ENCODE measurements around the gene SEMA3A. TPM values are rescaled to one million over a fixed set of nuclear protein-coding genes. Genes with fewer than 3 reads are reported as not detected.
A peak's percentile ranks its signal among the peaks of the same experiment; 100 is the strongest.

The SEMA3A gene
- total RNA-seq, 2 donors from 2014 or later = not detected

- H3K27me3 Mint-ChIP-seq = no peaks in the 10 kb centered on the region
- no peak overlapping the region for H3K27ac Mint-ChIP-seq
- H3K9me3 ChIP-seq (ENCODE audit: control insufficient read depth, low read length, poor library complexity, severe bottlenecking) = no peaks in the 10 kb centered on the region
- H3K36me3 Mint-ChIP-seq (ENCODE audit: low read depth) = no peaks in the 10 kb centered on the region
- ATAC-seq (no peak), DNase-seq (no peak)
- H3K4me1 Mint-ChIP-seq = no peaks in the 10 kb centered on the region
- H3K4me3 Mint-ChIP-seq = no peak overlapping the region
These were observed 224.5 kb downstream of the SEMA3A start for GRCh38 chr7:83970081-83970480.

- H3K27me3 Mint-ChIP-seq = no peaks in the 10 kb centered on the region
- ATAC-seq (no peak), DNase-seq (no peak)
- no peak overlapping the region for H3K27ac Mint-ChIP-seq
- H3K36me3 Mint-ChIP-seq (ENCODE audit: low read depth) = no peaks in the 10 kb centered on the region
- H3K4me1 Mint-ChIP-seq = no peaks in the 10 kb centered on the region
- no peak overlapping the region for H3K4me3 Mint-ChIP-seq
- no peaks in the 10 kb centered on the region for H3K9me3 ChIP-seq (ENCODE audit: control insufficient read depth, low read length, poor library complexity, severe bottlenecking)
These were observed 230.3 kb downstream of the SEMA3A start for GRCh38 chr7:83964318-83964717.

DNA sequence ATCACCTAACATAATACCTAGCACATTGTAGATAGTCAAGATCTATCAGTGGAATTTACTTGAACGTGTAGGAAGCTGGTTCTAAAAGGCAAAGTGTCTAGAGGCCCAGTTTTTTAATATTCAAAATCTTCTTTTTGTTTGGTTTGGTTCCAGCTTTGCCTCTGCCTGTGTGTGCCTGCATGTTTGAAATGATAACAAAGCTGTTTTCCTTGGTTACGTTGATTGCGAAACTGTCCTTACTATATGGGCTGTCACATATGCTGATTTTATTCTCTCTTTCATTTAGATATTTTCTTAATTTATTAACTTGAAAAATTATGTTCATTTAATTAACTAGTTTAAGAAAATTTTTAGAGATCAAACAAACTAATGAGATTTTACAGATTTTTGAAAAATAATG, 237.3 kb downstream of the SEMA3A start:
- H3K4me3 Mint-ChIP-seq = no peak overlapping the region
- ATAC-seq (no peak), DNase-seq (no peak)
- no peaks in the 10 kb centered on the region for H3K27me3 Mint-ChIP-seq
- H3K4me1 Mint-ChIP-seq = no peaks in the 10 kb centered on the region
- H3K36me3 Mint-ChIP-seq (ENCODE audit: low read depth) = no peaks in the 10 kb centered on the region
- H3K27ac Mint-ChIP-seq = no peak overlapping the region
- H3K9me3 ChIP-seq (ENCODE audit: control insufficient read depth, low read length, poor library complexity, severe bottlenecking) = no peaks in the 10 kb centered on the region

DNA sequence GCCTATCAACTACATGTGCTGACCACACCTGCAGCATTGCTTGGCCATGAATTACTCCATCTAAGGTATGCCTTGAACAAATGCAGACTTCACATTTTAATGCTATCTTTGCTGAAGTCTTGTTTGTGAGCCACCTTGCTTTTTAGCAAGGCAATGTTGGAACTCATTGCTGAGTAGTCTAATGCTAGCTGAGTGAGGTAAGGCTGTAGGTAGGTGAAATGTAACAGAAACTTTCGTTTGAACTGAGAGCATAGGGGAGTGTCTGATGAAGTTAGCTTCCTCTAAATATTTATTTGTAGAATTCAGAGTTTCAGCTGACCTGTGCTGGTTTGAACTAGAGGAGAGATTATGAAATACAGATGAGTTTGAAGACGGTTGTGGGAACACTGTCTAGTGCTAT, 238.5 kb downstream of the SEMA3A start:
- H3K4me3 Mint-ChIP-seq = no peak overlapping the region
- no peak overlapping the region for H3K27ac Mint-ChIP-seq
- no peaks in the 10 kb centered on the region for H3K36me3 Mint-ChIP-seq (ENCODE audit: low read depth)
- H3K27me3 Mint-ChIP-seq = no peaks in the 10 kb centered on the region
- ATAC-seq = no peak
- no peaks in the 10 kb centered on the region for H3K4me1 Mint-ChIP-seq
- no peaks in the 10 kb centered on the region for H3K9me3 ChIP-seq (ENCODE audit: control insufficient read depth, low read length, poor library complexity, severe bottlenecking)
- DNase-seq = no peak

DNA sequence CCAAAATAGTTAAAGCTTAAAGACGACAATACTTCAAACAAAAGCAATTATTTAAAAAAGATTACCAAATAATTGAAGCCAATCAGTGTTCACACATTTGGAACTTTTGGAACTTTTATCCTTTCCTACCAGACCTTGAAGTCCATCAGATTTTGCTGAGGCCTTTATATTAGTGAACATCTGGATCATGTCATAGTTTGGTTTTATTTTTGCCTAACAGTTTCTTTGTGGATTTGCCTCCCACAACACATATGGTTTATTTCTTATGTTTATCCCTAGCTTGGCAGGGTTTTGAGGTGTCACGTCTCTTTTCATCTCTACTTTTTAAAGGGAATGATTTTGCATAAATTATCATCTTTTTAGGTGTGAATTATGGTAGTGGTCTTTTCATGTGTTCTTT, 242.4 kb downstream of the SEMA3A start:
- H3K9me3 ChIP-seq (ENCODE audit: control insufficient read depth, low read length, poor library complexity, severe bottlenecking) = no peaks in the 10 kb centered on the region
- Mint-ChIP-seq H3K36me3 (ENCODE audit: low read depth) (no peaks in the 10 kb centered on the region), H3K27ac (no peak overlapping the region), H3K27me3 (no peaks in the 10 kb centered on the region), H3K4me3 (no peak overlapping the region), H3K4me1 (no peaks in the 10 kb centered on the region)
- no peak for ATAC-seq
- no peak for DNase-seq

GRCh38 chr7:83947260-83947659, 247.3 kb downstream of the SEMA3A start:
- DNase-seq = no peak
- H3K9me3 ChIP-seq (ENCODE audit: control insufficient read depth, low read length, poor library complexity, severe bottlenecking) = no peaks in the 10 kb centered on the region
- Mint-ChIP-seq H3K27ac (no peak overlapping the region), H3K4me1 (no peaks in the 10 kb centered on the region), H3K36me3 (ENCODE audit: low read depth) (no peaks in the 10 kb centered on the region), H3K27me3 (no peaks in the 10 kb centered on the region), H3K4me3 (no peak overlapping the region)
- no peak for ATAC-seq

DNA sequence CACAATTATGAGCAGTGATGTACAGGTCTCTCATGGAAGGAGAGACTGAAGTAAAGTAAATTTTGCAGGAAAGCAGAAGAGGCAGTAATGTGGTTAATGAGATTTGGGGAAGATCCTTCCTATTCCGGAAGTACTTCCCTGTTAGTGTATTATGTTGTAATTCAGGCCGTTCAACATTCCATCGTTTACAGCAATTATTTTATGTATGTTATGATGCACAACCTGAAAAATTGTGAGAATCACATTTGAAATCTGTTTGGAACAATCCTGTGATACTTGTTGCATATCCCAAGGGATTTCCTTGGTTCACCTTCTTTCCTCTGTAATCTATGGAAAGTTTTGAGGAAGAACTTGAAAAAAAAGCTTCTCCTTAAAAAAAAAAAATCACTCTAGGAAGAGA, 247.8 kb downstream of the SEMA3A start:
- Mint-ChIP-seq H3K27ac (no peak overlapping the region), H3K36me3 (ENCODE audit: low read depth) (no peaks in the 10 kb centered on the region), H3K27me3 (no peaks in the 10 kb centered on the region), H3K4me1 (no peaks in the 10 kb centered on the region), H3K4me3 (no peak overlapping the region)
- no peaks in the 10 kb centered on the region for H3K9me3 ChIP-seq (ENCODE audit: control insufficient read depth, low read length, poor library complexity, severe bottlenecking)
- ATAC-seq (no peak), DNase-seq (no peak)

DNA sequence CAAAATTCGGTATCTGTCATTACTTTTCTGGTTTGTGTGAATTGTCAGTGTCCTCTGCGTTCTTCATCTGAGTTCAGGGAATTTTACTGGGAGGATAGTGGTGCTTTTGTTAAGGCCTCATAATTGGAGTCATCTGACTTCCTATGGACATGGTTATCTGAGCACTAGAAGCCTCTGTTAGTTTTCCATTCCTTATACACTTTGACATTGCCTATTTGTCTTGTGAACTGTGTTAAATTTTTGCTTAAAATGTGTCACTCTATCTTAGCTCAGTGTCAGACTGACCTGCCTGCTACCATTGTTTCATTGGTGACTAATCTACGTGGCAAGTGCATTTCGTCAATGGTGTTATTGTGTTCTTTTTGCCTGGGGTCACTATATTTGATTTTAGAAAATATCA, 253.3 kb downstream of the SEMA3A start:
- Mint-ChIP-seq H3K27ac (no peak overlapping the region), H3K27me3 (no peaks in the 10 kb centered on the region), H3K4me3 (no peak overlapping the region), H3K36me3 (ENCODE audit: low read depth) (no peaks in the 10 kb centered on the region), H3K4me1 (no peaks in the 10 kb centered on the region)
- ATAC-seq (no peak), DNase-seq (no peak)
- H3K9me3 ChIP-seq (ENCODE audit: control insufficient read depth, low read length, poor library complexity, severe bottlenecking) = no peaks in the 10 kb centered on the region

DNA sequence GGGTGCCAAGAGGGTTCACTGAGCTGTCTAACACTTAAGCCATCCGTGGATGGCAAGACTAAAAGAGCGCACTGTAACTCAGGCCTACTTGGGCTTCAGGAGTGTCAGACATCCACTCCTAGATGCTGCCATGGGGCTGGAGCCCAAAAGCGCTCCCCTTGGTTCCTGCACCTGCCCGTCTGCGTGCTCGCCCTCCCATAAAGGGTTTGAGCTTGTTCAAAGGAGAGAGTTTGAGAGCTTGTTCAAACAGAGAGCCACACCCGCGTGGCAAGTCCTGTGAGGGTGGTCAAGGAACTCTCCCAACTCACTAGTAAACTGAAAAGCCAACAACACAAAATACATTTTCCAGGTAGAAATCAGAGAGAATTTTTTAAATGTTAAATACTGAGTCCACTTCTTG, 256.7 kb downstream of the SEMA3A start:
- Mint-ChIP-seq H3K4me3 (no peak overlapping the region), H3K27me3 (no peaks in the 10 kb centered on the region), H3K36me3 (ENCODE audit: low read depth) (no peaks in the 10 kb centered on the region), H3K27ac (no peak overlapping the region), H3K4me1 (no peaks in the 10 kb centered on the region)
- no peak for DNase-seq
- no peaks in the 10 kb centered on the region for H3K9me3 ChIP-seq (ENCODE audit: control insufficient read depth, low read length, poor library complexity, severe bottlenecking)
- ATAC-seq = no peak

DNA sequence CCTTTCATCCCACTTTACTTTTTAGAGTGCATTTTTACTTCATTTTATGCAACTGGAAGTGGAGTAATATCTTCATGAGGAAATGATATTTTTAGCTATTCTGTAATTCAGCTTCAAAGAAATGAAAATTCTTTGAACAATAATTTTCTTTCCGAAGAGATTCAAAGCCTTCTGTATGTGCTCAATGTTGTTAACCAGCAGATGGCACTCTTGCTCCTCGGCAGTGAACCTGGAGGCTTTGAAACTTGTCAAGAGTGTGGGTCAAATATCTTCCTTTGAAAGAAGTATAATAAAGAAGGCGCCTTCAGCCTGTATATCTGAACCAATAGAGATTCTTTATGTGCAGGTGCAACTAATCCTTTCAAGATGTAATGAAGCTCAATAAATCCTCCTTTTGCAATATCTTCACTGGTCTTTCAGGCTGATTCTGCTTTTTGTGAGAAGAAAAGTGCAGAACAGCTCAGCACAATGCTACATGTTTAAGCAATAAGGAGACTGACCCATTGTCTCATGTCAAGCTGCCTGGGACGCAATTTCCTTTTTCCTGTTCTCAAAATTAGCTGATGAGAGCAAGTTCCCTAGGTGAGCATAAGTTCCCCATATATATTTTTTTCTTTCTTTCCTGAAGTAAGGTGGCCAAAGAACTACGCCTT, 258.4 kb downstream of the SEMA3A start:
- Mint-ChIP-seq H3K27ac (no peak overlapping the region), H3K27me3 (no peaks in the 10 kb centered on the region), H3K36me3 (ENCODE audit: low read depth) (no peaks in the 10 kb centered on the region), H3K4me1 (no peaks in the 10 kb centered on the region), H3K4me3 (no peak overlapping the region)
- no peaks in the 10 kb centered on the region for H3K9me3 ChIP-seq (ENCODE audit: control insufficient read depth, low read length, poor library complexity, severe bottlenecking)
- ATAC-seq = peak; percentile 42
- peak in 1 of 3 donors; percentile 7 for DNase-seq

DNA sequence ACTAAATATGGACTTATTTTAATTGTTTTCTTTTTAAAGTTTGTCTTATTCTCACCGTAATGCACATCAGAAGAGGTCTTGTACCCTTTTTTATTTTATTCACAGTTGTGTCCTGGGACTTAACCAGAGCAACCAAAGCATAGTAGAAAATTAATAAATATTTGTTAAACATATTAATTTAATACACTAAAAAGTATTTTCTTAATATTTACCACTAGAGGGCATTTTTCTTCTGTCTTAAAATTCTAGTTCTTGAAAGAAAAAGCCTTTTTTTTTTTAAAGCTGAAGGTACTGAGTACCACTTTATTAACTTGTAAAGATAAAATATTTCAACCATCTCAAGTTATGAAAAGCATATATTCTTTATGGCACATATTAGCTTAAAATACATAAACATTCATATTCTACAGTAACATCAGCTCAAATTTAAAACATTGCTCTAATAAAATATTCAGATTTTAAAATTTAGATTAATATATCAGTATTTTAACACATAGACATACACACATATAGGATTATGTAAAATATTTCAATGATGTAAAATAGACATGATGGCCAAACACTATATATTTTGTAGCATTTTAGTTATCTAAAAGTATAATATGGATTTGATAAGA, 260.4 kb downstream of the SEMA3A start:
- no peaks in the 10 kb centered on the region for H3K27me3 Mint-ChIP-seq
- H3K27ac Mint-ChIP-seq = no peak overlapping the region
- ATAC-seq (no peak), DNase-seq (no peak)
- H3K36me3 Mint-ChIP-seq (ENCODE audit: low read depth) = no peaks in the 10 kb centered on the region
- no peak overlapping the region for H3K4me3 Mint-ChIP-seq
- H3K4me1 Mint-ChIP-seq = no peaks in the 10 kb centered on the region
- H3K9me3 ChIP-seq (ENCODE audit: control insufficient read depth, low read length, poor library complexity, severe bottlenecking) = no peaks in the 10 kb centered on the region

DNA sequence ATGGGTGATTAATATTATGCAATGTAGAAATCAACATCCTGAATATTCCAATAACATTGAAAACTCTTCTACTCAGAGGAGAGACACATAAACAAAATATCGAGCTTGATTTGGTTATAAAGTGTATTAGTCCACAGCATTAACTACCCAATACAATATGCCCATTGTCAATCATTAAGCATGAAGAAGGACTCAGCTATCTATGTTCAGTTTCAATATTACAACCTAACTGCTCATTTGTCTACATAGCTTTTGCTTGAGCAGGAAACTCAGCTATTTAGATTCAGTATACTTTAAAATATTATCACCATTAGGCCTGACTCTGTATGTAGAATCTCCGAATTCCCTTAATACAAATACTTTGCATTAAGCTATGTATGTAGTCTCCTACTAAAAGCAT, 262.6 kb downstream of the SEMA3A start:
- Mint-ChIP-seq H3K27me3 (no peaks in the 10 kb centered on the region), H3K27ac (no peak overlapping the region), H3K4me1 (no peaks in the 10 kb centered on the region), H3K36me3 (ENCODE audit: low read depth) (no peaks in the 10 kb centered on the region), H3K4me3 (no peak overlapping the region)
- no peaks in the 10 kb centered on the region for H3K9me3 ChIP-seq (ENCODE audit: control insufficient read depth, low read length, poor library complexity, severe bottlenecking)
- no peak for DNase-seq
- no peak for ATAC-seq

- Mint-ChIP-seq H3K4me3 (no peak overlapping the region), H3K4me1 (no peaks in the 10 kb centered on the region), H3K27me3 (no peaks in the 10 kb centered on the region), H3K27ac (no peak overlapping the region), H3K36me3 (ENCODE audit: low read depth) (no peaks in the 10 kb centered on the region)
- no peak for DNase-seq
- H3K9me3 ChIP-seq (ENCODE audit: control insufficient read depth, low read length, poor library complexity, severe bottlenecking) = no peaks in the 10 kb centered on the region
- no peak for ATAC-seq
These were observed 264.3 kb downstream of the SEMA3A start for GRCh38 chr7:83930262-83930661.

- H3K9me3 ChIP-seq (ENCODE audit: control insufficient read depth, low read length, poor library complexity, severe bottlenecking) = no peaks in the 10 kb centered on the region
- Mint-ChIP-seq H3K27ac (no peak overlapping the region), H3K36me3 (ENCODE audit: low read depth) (no peaks in the 10 kb centered on the region), H3K27me3 (no peaks in the 10 kb centered on the region), H3K4me3 (no peak overlapping the region), H3K4me1 (no peaks in the 10 kb centered on the region)
- no peak for ATAC-seq
- no peak for DNase-seq
These were observed 268.7 kb downstream of the SEMA3A start for GRCh38 chr7:83925860-83926259.

Data from T-helper 17 cell (primary cell).